SJCRH30 (cell line): ENCODE measurements around the gene CYP2E1. TPM values are rescaled to one million over a fixed set of nuclear protein-coding genes. Genes with fewer than 3 reads are reported as not detected.
"Not testable (repeated sequence)": the region's sequence is repeated elsewhere in the genome, so short reads cannot be mapped to it uniquely, and the experiment has no call there.

Experiments used
- DNase-seq, 2 experiments: peaks; one replicate each; pipeline ENCODE4 v3.0.0-alpha.2; 2015 to 2020
- H3K27ac ChIP-seq: fragments of 250-450 bp; sonication (Bioruptor Pico); 2 replicates; pipeline ENCODE4 v1.5.1; 2020; ENCODE audit warnings: mild to moderate bottlenecking, moderate library complexity
- H3K27me3 ChIP-seq: fragments of 250-450 bp; sonication (Bioruptor Pico); 2 replicates; pipeline ENCODE4 v1.5.1; 2020; ENCODE audit warnings: mild to moderate bottlenecking, moderate library complexity
- H3K36me3 ChIP-seq: fragments of 250-450 bp; sonication (Bioruptor Pico); 2 replicates; pipeline ENCODE4 v1.5.1; 2020; ENCODE audit warnings: mild to moderate bottlenecking, moderate library complexity
- H3K4me1 ChIP-seq: fragments of 250-450 bp; sonication (Bioruptor Pico); 2 replicates; pipeline ENCODE4 v1.5.1; 2020; ENCODE audit warnings: mild to moderate bottlenecking, moderate library complexity
- H3K4me3 ChIP-seq: fragments of 250-450 bp; sonication (Bioruptor Pico); 2 replicates; pipeline ENCODE4 v1.5.1; 2020; ENCODE audit warnings: mild to moderate bottlenecking, moderate library complexity
- H3K9me3 ChIP-seq: fragments of 250-450 bp; sonication (Bioruptor Pico); replicated peaks from 2 replicates; pipeline ENCODE4 v1.5.1; 2020; ENCODE audit warnings: mild to moderate bottlenecking, moderate library complexity
- total RNA-seq: library from RNA; depleted of rRNA; stranded (reverse); fragments of >200 nt; shearing (Covaris generic); gene quantifications from 2 replicates; pipeline ENCODE4 v1.2.3, GENCODE V29; 2014

The CYP2E1 gene
- total RNA-seq, 1 experiment from 2014 or later, result 0.06 TPM

- not testable (repeated sequence) for H3K9me3 ChIP-seq, H3K27ac ChIP-seq, H3K36me3 ChIP-seq, H3K4me1 ChIP-seq, H3K4me3 ChIP-seq, H3K27me3 ChIP-seq
- peak; percentile 7 to 9 for DNase-seq
Observed at GRCh38 chr10:133541441-133541975, 14.3 kb downstream of the CYP2E1 start.

- DNase-seq, result no peak
- no peaks in the 10 kb centered on the region for H3K9me3 ChIP-seq
- no peaks in the 10 kb centered on the region for H3K36me3 ChIP-seq
- H3K4me3 ChIP-seq, result no peak overlapping the region
- H3K27me3 ChIP-seq, result no peaks in the 10 kb centered on the region
- H3K27ac ChIP-seq, result no peak overlapping the region
- H3K4me1 ChIP-seq, result no peaks in the 10 kb centered on the region
Observed at GRCh38 chr10:133544506-133544905, 17.3 kb downstream of the CYP2E1 start.

GRCh38 chr10:133554600-133554999 lies 27.4 kb downstream of the CYP2E1 start:
- Histone ChIP-seq H3K4me1 (peaks cover 6% of the 10 kb centered on the region), H3K27me3 (no peaks in the 10 kb centered on the region), H3K27ac (no peak overlapping the region), H3K9me3 (no peaks in the 10 kb centered on the region), H3K36me3 (no peaks in the 10 kb centered on the region), H3K4me3 (no peak overlapping the region)
- DNase-seq, result no peak

GRCh38 chr10:133555521-133555920 lies 28.4 kb downstream of the CYP2E1 start:
- H3K36me3 ChIP-seq, result no peaks in the 10 kb centered on the region
- DNase-seq, result peak; percentile 50 to 62
- H3K27ac ChIP-seq, result peak overlapping the region; percentile 25; the same call in 1 of the 2 replicates
- H3K4me1 ChIP-seq, result peaks cover 6% of the 10 kb centered on the region
- no peaks in the 10 kb centered on the region for H3K27me3 ChIP-seq
- no peaks in the 10 kb centered on the region for H3K9me3 ChIP-seq
- H3K4me3 ChIP-seq, result peak overlapping the region; percentile 16; the same call in 1 of the 2 replicates

- DNase-seq, result no peak
- no peak overlapping the region for H3K4me3 ChIP-seq
Observed at GRCh38 chr10:133557381-133557780, 30.2 kb downstream of the CYP2E1 start.

GRCh38 chr10:133559216-133559615 lies 32.1 kb downstream of the CYP2E1 start:
- Histone ChIP-seq H3K27ac (no peak overlapping the region), H3K36me3 (no peaks in the 10 kb centered on the region), H3K4me1 (peaks cover 6% of the 10 kb centered on the region), H3K27me3 (no peaks in the 10 kb centered on the region), H3K9me3 (no peaks in the 10 kb centered on the region), H3K4me3 (no peak overlapping the region)
- no peak for DNase-seq

More at GRCh38 chr10:133557381-133557780, 30.2 kb downstream of the CYP2E1 start:
- Histone ChIP-seq H3K36me3 (no peaks in the 10 kb centered on the region), H3K4me1 (peaks cover 6% of the 10 kb centered on the region), H3K27me3 (no peaks in the 10 kb centered on the region), H3K9me3 (no peaks in the 10 kb centered on the region), H3K27ac (no peak overlapping the region)

- Histone ChIP-seq H3K36me3 (no peaks in the 10 kb centered on the region), H3K27ac (no peak overlapping the region), H3K4me1 (no peaks in the 10 kb centered on the region), H3K4me3 (no peak overlapping the region), H3K27me3 (no peaks in the 10 kb centered on the region), H3K9me3 (no peaks in the 10 kb centered on the region)
- DNase-seq, result no peak
Observed at GRCh38 chr10:133564816-133565215, 37.7 kb downstream of the CYP2E1 start.

- H3K4me1 ChIP-seq, result no peaks in the 10 kb centered on the region
- H3K27me3 ChIP-seq, result no peaks in the 10 kb centered on the region
- no peaks in the 10 kb centered on the region for H3K36me3 ChIP-seq
- DNase-seq, result no peak
- no peak within 1 kb of the TSS for H3K27ac ChIP-seq
- H3K9me3 ChIP-seq, result no peaks in the 10 kb centered on the region
- H3K4me3 ChIP-seq, result no peak within 1 kb of the TSS
Observed at GRCh38 chr10:133565441-133566294, 38.5 kb downstream of the CYP2E1 start, which contains the start of gene SYCE1. TSS of gene SYCE1 (minus strand) at chr10:133565583. CDS start at chr10:133565529, 54 bp downstream.

- H3K4me3 ChIP-seq, result no peak overlapping the region
- H3K27ac ChIP-seq, result no peak overlapping the region
- no peak for DNase-seq
- no peaks in the 10 kb centered on the region for H3K36me3 ChIP-seq
- H3K4me1 ChIP-seq, result no peaks in the 10 kb centered on the region
- no peaks in the 10 kb centered on the region for H3K27me3 ChIP-seq
- H3K9me3 ChIP-seq, result no peaks in the 10 kb centered on the region
Observed at GRCh38 chr10:133567119-133567518, 40.0 kb downstream of the CYP2E1 start.

GRCh38 chr10:133567609-133568286 lies 40.6 kb downstream of the CYP2E1 start:
- H3K27me3 ChIP-seq, result no peaks in the 10 kb centered on the region
- H3K27ac ChIP-seq, result no peak overlapping the region
- no peaks in the 10 kb centered on the region for H3K4me1 ChIP-seq
- H3K36me3 ChIP-seq, result no peaks in the 10 kb centered on the region
- no peak overlapping the region for H3K4me3 ChIP-seq
- no peak for DNase-seq
- no peaks in the 10 kb centered on the region for H3K9me3 ChIP-seq

GRCh38 chr10:133568287-133568614 lies 41.1 kb downstream of the CYP2E1 start:
- Histone ChIP-seq H3K36me3 (no peaks in the 10 kb centered on the region), H3K4me1 (no peaks in the 10 kb centered on the region), H3K9me3 (peaks cover 2% of the 10 kb centered on the region; the same call in 1 of the 2 replicates), H3K27me3 (no peaks in the 10 kb centered on the region), H3K4me3 (no peak overlapping the region), H3K27ac (no peak overlapping the region)
- DNase-seq, result no peak

GRCh38 chr10:133568831-133569527 lies 41.8 kb downstream of the CYP2E1 start:
- DNase-seq, H3K27me3 ChIP-seq, H3K9me3 ChIP-seq, H3K4me3 ChIP-seq, H3K27ac ChIP-seq, H3K4me1 ChIP-seq, H3K36me3 ChIP-seq: not testable (repeated sequence)

GRCh38 chr10:133569801-133570200 lies 42.6 kb downstream of the CYP2E1 start:
- not testable (repeated sequence) for H3K9me3 ChIP-seq, H3K27ac ChIP-seq, H3K4me3 ChIP-seq, H3K4me1 ChIP-seq, H3K36me3 ChIP-seq, DNase-seq, H3K27me3 ChIP-seq

GRCh38 chr10:133572055-133572454 lies 44.9 kb downstream of the CYP2E1 start:
- not testable (repeated sequence) for H3K4me3 ChIP-seq, DNase-seq, H3K9me3 ChIP-seq, H3K36me3 ChIP-seq, H3K4me1 ChIP-seq, H3K27me3 ChIP-seq, H3K27ac ChIP-seq

GRCh38 chr10:133573460-133573859 lies 46.3 kb downstream of the CYP2E1 start:
- H3K4me1 ChIP-seq, H3K4me3 ChIP-seq, DNase-seq, H3K27me3 ChIP-seq, H3K27ac ChIP-seq, H3K9me3 ChIP-seq, H3K36me3 ChIP-seq: not testable (repeated sequence)
